ENCODE results near the gene IFNA17.

IFNA17 gene

GRCh38 chr9:21244836-21245235 lies 16.8 kb upstream of the IFNA17 start:
- TF ChIP-seq REST (IDR thresholded peaks at IDR 0.05; ENCODE audit: insufficient read depth in 1 of 2, low read depth in 2 of 2, low read length in 2 of 2) = no peak
- no peak for TF ChIP-seq FOXP2 (optimal IDR thresholded peaks at IDR 0.05; ENCODE audit: borderline replicate concordance, extremely low read depth, extremely low read length, insufficient read depth)
- no peak for TF ChIP-seq TAF1 (IDR thresholded peaks at IDR 0.05; ENCODE audit: borderline replicate concordance, insufficient read depth, low read length)
- no peak for TF ChIP-seq POLR2AphosphoS5 (IDR thresholded peaks at IDR 0.05; ENCODE audit: low read depth, low read length)
- TF ChIP-seq SIN3A (IDR thresholded peaks at IDR 0.05; ENCODE audit: borderline replicate concordance, insufficient read depth, low read length) = no peak

DNA sequence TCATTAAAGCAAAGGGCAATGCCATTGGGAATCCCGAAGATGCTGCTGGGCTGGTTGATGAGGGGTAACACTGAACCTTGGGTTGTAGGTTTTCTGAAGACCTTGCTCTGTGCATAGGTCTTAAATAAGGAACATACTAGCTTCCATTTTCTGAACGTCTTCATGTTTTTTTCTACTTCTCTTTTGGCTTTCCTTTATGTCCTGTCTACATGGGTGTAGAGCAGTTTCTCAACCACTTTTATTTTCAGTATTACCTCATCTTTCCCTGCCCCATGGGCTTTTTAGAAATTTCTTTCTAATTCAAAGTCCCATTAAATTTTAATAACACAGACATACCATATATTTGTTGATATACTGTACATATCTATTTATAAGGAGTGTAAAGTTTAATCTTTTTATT lies 11.9 kb upstream of the IFNA17 start, which contains the start of gene IFNA14:
TSS of gene IFNA14 (minus strand) at position 95 of the 400 bp plus-strand sequence. CDS start at position 25, 70 bp downstream.
- TF ChIP-seq FOXP2 (optimal IDR thresholded peaks at IDR 0.05; ENCODE audit: borderline replicate concordance, extremely low read depth, extremely low read length, insufficient read depth) (no peak), SIN3A (IDR thresholded peaks at IDR 0.05; ENCODE audit: borderline replicate concordance, insufficient read depth, low read length) (no peak), POLR2AphosphoS5 (IDR thresholded peaks at IDR 0.05; ENCODE audit: low read depth, low read length) (no peak), TAF1 (IDR thresholded peaks at IDR 0.05; ENCODE audit: borderline replicate concordance, insufficient read depth, low read length) (no peak), REST (IDR thresholded peaks at IDR 0.05; ENCODE audit: insufficient read depth in 1 of 2, low read depth in 2 of 2, low read length in 2 of 2) (no peak)

GRCh38 chr9:21234153-21234687 lies 6.2 kb upstream of the IFNA17 start:
- TF ChIP-seq SIN3A (IDR thresholded peaks at IDR 0.05; ENCODE audit: borderline replicate concordance, insufficient read depth, low read length) (no peak), FOXP2 (optimal IDR thresholded peaks at IDR 0.05; ENCODE audit: borderline replicate concordance, extremely low read depth, extremely low read length, insufficient read depth) (no peak), POLR2AphosphoS5 (IDR thresholded peaks at IDR 0.05; ENCODE audit: low read depth, low read length) (no peak), TAF1 (IDR thresholded peaks at IDR 0.05; ENCODE audit: borderline replicate concordance, insufficient read depth, low read length) (no peak), REST (IDR thresholded peaks at IDR 0.05; ENCODE audit: insufficient read depth in 1 of 2, low read depth in 2 of 2, low read length in 2 of 2) (no peak)

GRCh38 chr9:21233258-21233657 lies 5.2 kb upstream of the IFNA17 start:
- no peak for TF ChIP-seq POLR2AphosphoS5 (IDR thresholded peaks at IDR 0.05; ENCODE audit: low read depth, low read length)
- no peak for TF ChIP-seq FOXP2 (optimal IDR thresholded peaks at IDR 0.05; ENCODE audit: borderline replicate concordance, extremely low read depth, extremely low read length, insufficient read depth)
- TF ChIP-seq REST (IDR thresholded peaks at IDR 0.05; ENCODE audit: insufficient read depth in 1 of 2, low read depth in 2 of 2, low read length in 2 of 2) = no peak
- TF ChIP-seq TAF1 (IDR thresholded peaks at IDR 0.05; ENCODE audit: borderline replicate concordance, insufficient read depth, low read length) = no peak
- no peak for TF ChIP-seq SIN3A (IDR thresholded peaks at IDR 0.05; ENCODE audit: borderline replicate concordance, insufficient read depth, low read length)

Data from PFSK-1 (cell line).